ENCODE data around the gene ZNRF1.

Gene ZNRF1

DNA sequence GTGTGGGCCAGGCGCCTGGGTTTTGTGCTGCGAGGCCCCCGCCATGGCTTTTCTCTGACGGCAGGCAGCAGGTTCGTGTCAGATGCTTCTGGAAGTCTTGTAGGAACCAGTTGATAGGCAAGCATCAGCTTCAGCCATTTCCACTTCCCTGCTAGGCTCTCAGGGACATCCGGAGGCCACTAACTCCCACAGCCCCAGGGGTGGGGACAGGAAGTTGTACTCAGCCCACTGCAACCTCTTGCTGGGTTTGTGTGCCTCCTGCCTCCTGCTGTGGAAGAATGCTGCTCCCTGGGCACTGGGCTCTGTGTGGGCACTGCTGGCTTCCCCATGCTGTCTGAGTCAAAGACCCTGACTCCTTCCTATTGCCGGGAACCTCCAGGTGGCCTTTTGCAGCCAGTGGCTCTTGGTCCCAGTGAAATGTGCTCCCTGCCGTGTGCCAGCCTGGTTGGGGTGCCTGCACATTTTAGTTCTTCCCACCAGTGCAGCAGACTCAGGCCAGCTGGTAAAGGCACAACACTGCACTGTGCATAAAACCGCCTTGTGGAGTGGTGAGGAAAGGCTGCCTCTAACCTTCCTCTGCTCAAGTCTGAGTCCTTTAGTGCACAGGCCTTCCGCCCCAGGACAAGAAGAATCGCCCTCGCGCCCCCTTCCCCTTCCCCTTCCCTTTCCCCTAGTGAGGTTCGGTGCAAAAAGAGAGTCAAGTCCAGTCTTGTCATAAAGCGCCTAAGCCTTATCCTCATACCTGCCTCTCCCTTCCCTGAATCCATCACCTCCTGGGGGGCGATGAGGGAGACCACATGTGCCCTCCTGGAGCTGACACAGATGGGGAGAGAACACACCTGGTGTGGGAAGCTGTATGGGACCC, 101.1 kb downstream of the ZNRF1 start:
- peak; percentile 65 for DNase-seq

DNA sequence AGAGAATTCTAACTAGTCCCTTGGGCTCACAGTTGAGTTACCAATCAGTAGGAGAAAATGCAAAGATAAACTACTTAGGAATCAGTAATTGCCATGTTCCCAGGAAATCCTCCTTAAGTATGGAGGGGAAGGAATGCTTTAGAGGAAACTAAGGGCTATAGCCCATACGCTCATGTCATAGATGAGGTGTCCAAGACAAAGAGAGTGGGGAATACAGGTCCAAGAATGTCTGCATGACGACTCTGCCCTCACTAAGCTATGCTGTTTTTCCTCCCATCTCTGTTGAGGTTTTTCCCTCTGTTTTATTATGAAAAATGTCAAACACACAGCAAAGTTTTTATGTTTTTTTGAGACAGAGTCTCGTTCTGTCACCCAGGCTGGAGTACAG, 101.8 kb downstream of the ZNRF1 start:
- no peak for DNase-seq

DNA sequence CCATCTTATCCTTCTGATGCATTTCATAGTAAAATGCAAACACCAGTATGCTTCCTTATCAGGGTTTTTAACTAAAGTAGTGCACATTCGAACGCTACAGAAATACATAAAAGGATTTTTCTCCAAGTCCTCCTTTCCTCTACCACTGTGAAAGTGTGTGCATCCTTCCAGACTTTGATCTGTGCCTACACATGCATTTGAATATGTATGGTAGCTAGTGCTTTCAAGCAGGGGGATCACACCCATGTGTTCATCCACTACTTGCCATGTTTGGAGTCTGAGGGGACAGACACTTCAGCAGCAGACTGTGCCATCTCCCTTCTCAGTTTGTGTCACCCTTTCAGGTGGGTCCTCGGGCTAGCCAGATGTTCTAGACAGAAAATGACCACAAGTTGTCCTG, 102.8 kb downstream of the ZNRF1 start:
- no peak for DNase-seq

DNA sequence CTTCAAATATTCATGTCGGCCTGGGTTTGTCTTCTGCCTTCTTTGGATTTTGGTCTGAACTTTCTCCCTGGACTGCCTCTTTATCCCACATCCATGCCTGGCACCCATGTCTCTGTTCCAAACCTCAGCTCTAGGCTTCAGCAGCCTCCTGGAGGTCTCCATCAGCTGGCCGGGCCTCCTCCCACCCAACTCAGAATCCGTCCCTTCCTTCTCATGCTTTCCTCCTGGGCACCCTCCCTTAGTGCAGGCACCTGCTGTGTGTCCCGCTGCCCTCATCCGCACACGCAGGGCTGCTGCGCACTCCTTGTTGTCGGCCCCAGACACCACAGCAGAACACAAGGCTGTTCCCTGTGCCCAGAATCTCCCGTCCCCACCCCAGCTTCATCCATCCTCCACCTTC, 103.8 kb downstream of the ZNRF1 start:
- DNase-seq, result no peak

DNA sequence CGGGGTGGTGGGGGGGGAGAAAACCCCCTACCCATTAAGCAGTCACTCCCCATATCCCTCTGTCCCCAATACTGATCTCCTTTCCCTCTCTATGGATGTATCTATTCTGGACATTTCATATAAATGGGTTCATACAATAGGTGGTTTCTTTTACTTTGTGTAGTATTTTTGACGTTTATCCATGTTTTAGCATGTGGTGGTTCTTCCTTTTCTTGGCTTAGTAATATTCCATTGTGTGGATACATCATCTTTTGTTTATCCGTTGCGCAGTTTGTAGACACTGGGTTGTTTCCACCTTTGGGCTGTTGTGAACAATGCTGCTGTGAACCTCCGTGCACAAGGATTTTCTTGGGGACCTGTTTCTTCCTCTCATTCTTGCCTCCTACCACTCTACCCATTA, 105.2 kb downstream of the ZNRF1 start:
- no peak for DNase-seq

DNA sequence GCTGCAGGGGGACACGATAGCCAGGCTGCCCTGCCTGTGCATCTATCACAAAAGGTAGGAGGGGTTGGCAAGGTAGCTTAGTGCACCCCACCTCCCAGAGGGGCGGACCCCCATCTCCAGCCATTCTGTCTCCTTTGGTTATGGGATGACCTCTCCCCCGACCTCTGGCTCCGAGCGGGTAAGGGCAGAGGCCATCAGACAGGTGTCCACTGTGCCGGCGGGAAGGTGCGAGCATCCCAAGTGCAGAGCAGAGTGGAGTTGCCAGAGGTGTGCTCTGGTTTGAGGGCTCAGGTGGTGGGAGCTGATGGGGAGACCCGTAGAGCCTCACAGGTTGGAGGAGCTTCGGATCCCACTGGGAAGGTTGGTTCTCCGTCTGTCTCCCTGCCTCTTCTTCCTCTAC, 106.0 kb downstream of the ZNRF1 start:
- DNase-seq, result no peak

DNA sequence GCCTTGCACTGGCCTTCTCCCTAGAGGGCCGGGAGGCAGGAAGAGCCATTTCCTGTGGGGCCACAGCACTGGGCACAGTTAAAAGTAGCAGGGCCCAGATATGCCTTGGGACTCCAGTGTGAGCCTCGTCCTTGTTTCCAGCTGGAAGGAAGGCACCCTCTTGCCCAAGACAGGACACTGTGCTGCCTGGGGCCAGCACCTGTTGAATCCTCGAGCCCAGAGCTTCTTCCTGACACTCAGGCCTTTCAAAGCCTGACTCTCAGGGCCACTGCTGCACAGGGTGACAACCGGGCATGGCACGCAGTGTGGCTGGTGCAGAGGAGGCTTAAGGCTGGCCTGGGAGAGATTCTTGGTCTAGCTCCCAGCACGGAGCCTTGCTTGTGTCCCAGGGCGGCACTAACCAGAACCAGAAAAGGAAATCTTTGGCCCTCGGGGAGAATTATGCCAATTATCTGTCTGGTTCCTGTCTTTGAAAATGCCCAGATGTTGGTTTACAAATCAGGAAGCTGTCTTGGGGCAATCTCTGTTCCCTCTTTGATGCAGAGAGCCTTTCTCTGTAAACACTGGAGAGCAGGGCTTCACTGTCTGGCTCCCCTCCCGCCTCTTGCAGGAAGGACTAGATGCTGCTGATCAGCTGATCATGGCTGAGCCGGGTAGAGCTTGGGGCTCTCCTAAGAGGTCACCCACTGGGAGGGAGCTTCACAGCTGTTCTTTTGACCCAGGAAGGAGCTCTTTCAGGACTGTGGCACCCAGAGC, 106.7 kb downstream of the ZNRF1 start:
- DNase-seq, result no peak

DNA sequence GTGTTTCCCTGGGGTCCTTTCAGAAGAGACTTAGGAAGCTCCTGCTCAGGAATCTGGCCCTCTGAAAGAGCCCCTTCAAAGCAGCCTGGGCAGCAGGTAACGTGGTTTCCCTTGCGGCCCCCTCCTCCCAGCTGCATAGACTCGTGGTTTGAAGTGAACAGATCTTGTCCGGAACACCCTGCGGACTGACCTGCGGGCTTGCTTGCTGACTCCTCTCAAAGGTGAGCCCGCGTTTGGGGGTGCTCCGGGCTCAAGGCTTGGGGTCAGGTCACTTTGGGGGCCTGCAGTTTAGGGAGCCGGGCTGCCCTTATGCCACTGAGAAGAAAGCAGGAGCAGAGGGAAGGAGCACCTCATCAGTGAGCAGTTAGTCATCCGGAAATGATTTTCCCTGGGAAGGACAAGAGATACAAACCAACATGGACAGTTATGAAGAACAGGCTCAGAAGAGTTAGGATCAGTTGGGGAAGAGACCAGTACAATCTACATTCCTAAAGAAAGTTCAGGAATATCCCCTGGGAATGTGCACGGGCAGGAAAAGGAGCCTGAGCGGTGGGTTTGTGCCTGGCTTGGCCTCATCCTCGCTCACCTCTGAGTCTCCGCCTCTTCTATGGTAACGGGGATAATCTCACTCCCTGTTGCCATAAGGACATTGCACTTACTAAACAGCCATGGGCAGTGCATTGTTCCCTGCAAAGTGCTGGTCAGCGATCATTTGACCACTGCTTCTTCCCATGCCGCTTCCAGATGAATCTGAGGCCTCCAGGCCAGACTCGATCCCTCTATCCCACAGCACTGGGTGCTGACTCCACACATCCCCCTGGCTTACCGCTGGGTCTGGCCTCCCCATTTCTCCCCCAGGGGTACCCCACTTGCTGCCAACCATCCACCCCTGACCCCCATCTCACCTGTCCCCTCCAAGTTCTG, 107.8 kb downstream of the ZNRF1 start:
- no peak for DNase-seq

DNA sequence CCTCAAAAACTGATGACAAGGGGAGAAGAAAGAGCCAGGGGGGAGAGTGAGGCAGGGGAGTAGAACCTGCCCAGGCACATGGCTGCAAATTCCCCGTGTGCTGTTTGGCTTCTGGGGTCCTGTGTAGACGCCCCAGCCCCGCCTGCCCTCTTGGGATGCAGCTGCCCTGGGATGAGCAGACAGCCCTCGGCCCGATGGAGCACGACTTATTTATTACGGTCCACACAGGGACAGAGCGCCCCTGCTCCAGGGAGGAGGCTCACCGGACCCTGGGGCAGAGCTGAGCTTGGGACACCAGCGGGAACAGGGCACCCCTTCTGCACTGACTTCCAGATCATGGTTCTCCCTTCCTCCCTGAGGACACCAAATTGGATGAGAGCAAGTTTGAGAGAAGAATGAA, 108.7 kb downstream of the ZNRF1 start:
- no peak for DNase-seq

DNA sequence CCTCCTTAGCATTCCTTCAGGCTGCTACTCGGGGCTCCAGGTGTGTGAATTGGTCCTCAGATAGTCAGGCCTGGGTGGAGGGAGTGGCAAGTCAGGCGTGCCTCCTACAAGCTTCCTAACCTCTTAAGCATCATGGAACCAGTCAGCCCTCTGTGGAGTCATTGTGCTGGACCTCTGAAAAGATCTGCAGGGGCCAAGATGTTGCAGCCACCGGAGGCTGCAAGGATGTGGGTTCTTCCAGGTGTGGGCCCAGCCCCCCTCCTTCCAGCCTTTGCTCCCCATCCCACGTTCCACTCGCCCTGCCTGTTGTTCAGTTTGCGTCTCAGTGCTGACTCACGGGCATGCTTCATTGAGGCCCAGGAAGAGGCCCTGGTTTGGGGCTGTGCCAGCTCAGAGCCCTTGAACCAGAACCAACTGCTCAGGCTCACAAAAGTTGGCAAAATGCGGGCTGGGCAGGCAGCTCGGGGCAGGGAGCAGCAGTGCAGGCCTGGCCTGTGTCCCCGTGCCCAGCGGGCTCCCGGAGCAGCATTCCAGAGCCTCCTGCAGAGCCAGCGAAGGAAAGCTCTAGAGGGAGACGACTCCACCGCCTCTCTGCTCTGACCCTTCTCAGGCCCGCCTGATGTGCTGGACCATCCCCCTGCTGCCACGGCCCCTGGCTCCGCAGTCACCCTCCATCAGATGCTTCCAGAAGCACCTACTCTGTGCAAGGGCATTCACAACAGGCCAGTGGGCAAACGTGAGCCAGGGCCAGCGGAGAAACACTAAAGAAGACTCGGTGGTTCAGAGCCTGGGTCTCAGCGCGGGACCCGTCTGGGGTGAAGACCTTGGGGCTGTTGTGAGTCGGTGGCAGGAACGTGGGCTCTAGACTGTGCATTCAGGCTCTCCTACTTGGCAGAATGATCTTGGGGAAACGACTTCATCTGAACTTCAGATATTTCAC, 110.2 kb downstream of the ZNRF1 start:
- peak; percentile 90 for DNase-seq

DNA sequence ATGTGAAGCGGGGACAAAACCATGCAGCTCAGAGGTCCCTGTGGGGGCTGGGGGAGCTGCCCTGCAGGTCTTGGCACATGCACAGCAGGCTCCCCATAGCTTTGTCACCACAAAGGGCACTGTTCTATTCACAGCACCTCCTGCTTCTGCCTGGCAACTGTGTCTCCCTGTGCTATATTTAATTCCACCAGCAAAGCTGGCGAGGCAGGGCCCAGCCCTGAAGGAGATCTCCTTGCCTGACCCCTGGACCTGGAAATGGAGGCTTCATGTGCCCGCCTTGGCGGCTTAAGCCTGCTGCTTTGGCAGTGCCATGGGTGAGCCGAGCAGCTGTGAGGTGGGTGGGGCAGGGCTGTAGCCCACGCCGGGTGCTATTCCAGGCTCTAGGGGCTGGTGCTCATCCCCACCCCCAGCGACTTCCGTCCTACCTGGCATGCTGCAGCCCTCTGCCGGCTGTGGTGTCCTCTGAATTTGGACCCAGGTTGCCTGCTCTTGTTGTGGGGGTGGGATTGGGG, 111.0 kb downstream of the ZNRF1 start:
- DNase-seq, result peak; percentile 32

DNA sequence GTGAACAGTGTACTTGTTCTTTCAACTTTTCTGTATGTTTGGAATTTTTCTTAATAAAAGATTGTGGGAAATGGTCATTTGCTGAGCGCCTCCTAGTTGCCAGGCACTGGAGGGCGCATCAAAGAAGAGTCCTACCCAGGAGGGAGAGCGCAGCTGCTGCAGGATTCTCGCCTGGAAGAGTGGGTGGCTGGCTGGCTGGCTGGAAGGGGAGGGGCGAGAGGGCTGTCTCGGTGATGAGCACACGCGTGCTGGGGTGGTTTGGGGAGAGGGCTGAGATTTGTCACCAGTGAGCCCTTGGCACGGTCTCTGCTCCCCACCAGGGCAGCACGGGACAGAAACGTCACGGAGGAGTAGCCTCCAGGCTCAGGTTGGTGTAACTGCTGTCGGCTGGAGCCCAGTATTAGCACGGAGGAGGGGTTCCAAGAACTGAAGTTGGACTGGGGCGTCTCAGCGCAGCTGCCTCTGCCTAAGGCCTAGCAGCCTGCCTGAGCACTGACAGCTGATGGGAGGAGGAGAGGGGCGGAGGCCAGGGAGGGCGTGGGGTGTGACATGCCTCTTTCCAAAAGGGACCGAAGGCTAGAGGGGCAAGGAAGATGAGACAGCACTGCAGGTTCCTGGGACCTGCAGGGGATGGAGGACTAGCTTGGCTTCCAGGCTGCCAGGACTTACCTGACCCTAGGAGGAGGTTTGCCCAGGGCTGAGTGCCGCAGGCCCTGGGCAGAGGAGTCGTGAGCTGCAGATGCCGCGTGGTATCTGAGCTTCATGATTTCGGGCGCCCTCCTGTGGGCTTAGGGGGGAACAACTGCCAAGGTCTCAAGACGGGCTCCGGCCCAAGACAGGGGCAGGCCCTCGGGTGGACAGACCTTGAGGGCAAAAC, 112.1 kb downstream of the ZNRF1 start:
- peak; percentile 87 for DNase-seq

DNA sequence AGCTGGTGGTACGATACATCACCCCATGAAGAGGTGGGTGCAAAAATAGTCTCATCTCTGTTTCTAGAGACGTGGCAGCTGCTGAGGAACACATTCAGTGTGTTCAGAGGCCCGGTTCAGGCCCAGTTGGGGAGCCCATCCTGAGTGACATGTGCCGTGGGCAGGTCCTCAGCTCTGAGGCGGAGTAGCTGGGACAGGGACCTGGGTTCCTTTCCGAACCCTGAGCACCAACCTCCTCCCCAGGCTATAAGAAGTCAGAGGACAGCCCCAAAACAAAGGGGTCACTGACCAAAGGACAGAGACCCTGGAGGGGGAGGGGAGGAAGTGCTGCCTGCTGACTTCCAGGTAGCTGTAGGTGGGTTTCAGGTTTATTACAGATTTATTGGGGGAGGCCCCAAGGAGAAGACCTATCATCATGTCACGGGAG, 112.7 kb downstream of the ZNRF1 start:
- DNase-seq, result no peak

DNA sequence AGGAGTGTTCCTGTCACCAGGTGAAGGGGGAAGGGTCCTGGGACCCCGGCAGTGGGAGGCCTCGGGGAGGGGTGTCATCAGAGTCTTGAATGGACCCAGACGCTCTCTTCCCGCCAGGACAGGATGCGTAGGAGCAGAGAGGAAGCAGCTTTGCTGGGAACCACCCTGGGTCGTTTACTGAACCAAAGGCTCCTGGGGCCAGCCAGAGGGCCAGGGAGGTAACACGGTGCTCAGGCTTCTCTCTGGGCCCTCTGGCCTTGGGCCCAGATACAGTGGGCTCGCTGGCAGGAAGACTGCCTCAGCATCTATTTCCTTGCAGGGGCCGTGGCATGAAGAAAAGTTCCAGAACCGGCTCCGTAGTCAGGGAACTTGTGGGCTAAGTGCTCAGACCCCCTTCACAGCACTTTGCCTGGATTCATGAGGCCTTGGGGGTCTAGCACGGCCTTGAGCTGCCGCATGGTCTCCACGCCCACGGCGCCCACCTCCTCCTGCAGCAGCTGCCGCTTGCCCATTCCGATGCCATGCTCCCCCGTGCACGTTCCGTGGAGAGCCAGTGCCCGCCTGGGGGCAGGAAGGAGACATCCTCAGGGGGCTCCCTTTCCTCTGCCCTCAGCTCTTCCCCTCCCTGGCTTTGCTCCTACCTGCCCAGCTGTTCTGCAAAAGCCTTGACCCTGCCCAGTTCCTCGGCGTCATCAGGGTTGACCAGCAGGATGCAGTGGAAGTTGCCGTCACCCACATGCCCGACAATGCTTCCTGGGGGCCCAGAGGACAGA, 113.3 kb downstream of the ZNRF1 start:
- no peak for DNase-seq

DNA sequence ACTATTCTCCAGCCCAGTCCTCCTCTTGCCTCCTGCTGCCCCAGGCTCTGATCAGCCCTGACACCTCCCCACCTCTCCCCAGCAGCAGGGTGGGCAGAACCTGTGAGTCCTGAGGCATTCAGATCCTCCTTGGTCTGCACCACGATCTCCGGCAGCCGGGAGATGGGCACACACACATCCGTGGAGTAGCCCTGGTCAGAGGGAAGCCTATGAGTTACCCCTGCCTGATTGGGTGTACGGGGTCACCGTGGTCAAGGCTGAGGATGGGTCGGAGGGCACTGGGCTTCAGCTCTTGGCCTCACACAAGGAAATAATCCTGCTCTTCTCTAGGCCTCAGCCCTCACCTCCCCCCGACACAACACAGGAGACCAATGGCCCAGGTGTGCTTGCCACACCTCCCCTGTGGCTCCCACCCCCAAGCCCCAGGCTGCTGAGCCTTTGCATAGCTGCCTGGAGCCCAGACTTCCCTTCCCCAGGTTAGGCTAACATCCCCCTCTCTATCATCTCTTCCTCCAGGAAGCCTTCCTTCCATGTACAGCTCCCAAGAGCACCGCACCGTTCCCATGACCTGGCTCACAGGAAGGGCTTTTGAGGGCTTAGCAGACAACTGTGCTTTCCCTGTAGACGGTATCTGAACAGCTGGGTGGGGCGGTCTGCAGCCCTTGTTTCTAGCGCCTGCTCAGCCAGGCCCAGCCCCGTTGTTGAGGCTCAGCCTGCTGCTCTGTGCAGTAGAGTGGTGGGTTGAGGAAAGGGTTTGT, 114.1 kb downstream of the ZNRF1 start:
- DNase-seq, result no peak

DNA sequence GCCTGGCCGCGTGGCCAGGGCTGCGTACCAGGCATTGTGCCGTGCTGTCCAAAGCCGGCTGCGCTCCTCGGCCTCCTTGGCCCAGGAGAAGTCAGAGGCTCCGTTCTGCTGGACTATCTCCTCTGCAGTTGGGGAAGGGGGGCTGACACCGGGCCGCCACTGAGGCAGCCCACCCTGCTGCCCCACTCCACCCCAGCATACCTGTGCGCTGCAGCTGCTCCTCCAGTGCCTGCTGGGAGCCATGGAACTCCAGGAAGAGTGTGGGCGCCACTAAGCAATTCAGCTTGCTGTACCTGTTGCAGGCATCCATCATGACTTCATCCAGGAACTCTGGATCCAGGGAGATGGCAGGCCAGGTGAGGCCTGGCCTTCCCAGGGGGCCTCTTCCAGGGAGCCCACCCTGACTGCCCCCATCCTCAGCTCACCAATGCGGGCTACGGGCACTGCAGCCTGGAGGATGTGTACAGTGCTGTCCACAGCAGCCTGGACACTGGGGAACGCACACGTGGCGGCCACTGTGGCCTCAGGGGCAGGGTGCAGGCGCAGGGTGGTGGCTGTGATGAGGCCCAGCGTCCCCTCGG, 114.8 kb downstream of the ZNRF1 start:
- DNase-seq, result no peak

DNA sequence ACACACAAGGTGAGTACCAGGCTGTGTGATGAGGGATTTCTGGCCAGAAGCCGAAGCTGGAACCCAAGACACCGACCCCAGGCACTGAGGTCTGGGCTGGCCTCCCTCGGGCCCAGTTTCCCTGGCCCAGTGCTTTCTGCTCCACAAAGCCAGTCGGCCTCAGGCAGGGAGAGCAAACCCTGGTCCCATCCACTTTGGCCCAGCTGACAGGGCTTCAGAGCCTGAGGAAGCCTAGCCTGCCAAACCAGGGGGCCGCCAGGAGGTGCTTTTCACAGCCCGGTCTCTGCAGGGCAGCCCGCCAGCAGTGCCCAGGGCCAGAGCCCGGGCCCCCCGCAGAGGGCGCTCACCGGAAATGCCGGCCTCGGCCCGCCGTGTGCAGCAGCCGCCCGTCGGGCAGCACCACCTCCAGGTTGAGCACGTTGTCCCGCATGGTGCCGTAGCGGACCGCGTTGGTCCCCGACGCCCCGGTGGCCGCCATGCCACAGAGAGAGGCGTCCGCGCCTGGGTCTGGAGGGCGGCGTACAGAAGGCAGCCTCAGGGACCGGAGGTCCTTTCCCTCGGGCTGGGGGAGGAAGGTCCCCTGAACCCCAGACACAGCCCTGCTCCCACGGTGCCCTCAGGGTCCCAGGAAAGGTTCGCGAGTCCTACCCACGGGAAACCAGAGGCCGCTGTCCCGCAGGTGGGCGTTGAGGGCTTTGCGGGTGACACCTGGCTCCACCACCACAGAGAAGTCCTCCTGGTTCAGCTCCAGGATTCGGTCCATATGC, 115.5 kb downstream of the ZNRF1 start:
- no peak for DNase-seq
